DMS79 (cell line): ENCODE data around the gene RAET1E.
"Not testable (repeated sequence)": the region's sequence is repeated elsewhere in the genome, so short reads cannot be mapped to it uniquely, and the experiment has no call there.

ENCODE experiments used
- DNase-seq: peaks from one replicate; lab custom pipeline; 2025; lab: John Stamatoyannopoulos, UW

Gene RAET1E

DNA sequence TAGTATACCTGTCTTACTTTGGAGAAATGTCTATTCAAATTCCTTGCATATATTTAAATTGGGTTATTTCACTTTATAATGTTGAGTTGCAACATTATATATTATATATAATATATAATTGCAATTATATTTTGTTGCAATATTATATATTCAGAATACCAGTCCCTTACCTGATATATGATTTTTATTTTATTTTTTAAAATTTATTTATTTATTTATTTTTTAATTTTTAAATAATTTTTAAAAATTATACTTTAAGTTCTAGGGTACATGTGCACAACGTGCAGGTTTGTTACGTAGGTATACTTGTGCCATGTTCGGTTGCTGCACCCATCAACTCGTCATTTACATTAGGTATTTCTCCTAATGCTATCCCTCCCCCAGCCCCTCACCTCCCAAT is 29.1 kb upstream of the RAET1E start:
- not testable (repeated sequence) for DNase-seq

DNA sequence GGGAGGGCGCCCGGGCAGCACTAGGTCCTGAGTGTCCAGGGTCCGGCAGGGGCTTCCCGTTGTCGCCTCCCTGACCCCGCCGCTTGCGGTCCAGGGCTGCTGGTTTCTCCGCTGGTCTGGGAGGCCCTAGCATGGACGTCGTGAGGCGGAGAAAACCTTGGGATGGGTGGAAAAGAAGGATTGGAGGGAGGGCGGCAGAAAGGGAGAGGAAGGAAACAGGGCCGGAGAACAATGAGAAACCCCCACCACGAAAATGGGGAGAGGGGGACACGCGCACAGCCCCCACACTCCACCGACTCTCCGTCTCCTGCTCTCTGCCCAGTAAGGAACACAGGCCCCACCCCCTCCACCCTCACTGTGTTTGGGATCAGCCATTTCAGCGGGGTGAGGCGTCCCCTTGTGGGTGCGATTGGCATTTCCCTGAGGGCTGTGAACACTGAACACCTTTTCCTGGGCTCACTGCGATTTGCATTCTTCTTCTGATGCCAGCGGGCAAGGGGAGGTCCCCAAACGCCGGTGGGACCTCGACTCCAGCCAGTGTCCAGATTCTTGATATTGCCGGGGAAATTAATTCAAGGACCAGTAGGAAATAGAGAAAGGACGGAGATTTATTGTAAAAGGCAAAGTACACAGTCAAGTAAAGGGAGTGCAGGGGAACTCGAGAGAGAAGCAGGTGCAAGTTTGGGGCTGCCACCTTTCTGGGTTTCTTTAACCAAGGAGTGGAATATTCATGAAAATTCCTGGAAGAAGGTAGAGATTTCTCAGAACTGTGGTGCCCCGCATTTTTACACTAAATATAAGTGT is 28.3 kb upstream of the RAET1E start:
- DNase-seq = peak; percentile 14

DNA sequence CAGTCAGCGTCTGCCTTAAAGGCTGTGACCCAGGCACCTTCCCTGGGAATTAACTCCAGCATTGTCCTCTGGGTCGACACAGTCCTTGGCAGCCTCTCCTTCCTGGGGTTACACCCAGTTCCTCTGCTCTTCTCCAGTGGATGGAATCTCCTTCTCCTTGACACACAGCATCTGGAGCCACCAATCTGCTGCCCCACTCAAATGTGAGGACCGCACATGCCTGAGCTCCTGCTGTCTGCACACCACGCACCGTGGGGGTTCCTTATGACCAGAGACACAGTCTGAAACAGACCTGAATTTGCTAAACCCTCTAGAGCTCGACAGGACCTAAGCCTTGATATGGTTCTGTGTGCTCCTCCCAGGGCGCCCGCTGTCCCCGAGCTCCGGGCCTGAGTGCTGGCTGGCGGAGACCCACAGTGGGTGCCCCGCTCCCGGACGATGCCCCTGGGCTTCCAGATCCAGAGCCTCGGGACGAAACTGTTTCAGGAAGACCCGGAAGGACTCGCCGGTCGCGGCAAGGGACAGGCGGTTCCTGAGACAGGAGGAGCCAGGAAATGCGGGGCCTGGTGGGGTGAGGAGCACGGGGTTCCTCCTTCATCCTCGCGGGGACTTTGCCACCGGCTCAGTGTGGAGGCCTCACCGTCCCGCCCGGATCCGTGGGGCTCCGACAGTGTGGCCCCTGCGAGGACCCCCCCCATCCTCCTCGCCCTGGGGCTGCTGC is 27.5 kb upstream of the RAET1E start:
- no peak for DNase-seq

DNA sequence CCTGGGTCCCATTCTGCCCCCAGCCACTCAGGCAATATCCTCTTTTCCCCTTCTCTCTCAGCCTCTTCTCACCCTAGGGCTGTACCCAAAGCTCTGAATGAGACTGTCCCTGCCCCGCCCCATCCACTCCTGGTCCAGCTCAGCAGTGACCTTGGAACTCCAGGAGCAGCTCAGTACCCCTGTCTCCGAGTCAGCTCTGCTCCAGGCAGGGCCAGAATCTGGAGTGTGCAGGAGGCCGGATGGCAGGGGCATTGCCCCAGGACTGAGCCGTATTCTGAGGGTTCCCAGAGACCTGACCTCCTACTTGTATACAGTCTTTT is 27.0 kb upstream of the RAET1E start:
- no peak for DNase-seq

DNA sequence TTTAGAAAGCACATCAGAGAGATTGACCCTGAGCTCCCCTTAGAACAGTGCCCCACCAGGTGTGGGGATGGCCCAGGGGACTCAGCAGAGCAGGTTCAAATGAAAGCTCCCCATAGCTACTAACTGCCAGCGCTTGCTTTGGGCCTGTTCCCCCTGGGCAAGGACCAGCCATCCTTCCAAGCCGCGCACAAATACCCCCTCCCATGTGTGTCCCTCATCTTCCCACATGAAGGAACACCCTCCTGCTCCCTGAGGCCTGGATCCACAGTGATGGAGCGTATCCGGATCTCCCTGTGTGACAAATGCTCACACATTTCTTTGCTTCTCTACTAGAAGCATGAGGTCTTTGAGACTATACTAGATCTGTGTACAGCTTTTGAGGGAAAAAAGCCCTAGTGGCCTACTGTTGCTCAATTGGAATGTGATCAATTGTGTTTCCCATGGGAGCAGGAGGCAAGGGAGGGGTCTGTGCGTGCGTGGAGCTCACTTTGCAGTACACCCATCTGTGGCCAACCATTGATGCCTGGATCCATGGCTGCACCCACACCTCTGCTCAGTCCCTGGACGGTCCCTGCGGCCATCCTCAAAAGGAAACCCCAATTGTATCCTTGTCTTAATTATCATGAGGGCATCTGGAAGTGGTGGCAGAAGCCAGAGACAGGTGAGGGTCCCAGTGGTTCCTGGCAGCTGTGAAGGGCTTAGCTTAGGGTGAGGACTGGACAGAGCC is 26.5 kb upstream of the RAET1E start:
- DNase-seq = no peak

DNA sequence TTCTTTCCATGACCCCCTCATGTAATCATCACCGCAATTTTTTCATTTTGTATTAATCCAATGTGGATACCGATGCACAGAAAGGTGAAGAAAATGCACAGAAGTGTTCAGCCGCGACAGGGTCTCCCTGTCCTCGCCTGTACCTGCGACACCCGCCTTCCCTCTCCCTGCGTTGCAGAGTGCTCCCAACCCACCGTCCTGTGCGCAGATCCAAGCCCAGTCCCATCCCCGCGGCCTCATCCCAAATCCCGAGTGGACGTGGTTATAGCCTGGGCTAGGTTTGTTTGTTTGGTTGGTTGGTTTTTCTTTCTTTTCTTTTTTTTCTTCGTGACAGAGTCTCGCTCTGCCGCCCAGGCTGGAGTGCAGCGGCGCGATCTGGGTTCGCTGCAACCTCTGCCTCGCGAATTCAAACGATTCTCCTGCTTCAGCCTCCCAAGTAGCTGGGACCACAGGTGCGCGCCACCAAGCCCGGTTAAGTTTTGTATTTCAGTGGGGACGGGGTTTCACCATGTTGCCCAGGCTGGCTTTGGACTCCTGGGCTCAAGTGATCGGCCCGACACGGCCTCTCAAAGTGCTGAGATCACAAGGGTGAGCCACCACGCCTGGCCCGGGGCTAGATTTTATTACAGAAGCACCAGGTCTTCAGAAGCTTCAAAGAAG is 25.5 kb upstream of the RAET1E start:
- DNase-seq = no peak

DNA sequence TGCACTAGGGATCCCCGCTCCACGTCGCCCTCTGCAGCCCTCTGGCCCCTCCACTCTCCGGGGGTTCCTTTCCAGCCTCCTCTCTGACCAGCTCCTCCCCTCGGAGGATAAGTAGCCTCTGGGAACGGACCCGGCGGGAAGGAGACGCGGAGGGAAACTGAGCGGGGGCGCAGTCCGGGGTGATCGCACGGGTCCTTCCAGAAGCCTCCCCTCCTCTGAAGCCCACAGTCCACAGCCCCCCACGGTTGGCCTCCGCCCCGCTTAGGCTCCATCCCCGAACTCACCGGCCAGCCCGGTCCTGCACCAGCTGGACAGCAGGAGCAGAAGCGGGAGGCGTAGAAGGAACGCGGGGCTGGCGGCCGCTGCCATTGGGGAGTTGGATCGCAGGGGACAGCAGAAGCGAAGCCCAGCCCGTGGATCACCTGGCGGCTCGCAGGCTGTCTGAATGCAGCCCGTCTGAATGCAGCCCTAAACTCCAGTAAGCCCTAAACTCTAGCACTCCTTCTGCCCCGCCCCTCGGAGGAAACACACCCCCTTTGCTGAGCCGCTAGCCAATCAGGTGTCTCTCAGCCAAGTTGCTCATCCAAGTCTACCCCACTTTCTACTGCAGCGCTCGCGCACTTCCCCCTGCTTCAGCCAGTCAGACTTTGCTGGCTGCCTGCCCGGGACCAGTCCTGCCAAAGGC is 24.9 kb upstream of the RAET1E start, which contains the start of gene RAET1G:
Gene RAET1G, minus strand, starts transcription at position 480 of the 685 bp plus-strand sequence. Its CDS starts 111 bp downstream, at position 369.
- peak; percentile 9 for DNase-seq

DNA sequence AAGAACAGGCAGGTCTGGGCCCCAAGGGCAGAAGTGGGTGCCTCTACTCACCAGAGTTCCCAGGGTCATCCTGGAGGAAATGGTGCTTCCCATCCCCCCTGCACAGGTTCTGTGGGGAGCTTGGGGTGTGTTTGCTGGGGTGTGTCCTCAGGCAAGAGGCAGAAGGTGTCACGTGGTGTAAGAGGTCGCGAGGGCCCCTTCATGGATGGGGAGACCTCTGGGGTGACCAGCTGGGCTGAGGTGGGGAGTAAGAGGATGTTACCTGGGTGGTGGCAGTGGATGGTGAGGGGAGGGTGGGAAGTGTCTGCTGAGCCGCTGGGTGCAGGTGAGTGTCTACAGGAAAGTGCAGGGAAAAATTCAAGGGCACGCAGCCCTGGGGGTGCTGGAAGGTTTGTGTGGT is 24.2 kb upstream of the RAET1E start:
- DNase-seq = not testable (repeated sequence)

DNA sequence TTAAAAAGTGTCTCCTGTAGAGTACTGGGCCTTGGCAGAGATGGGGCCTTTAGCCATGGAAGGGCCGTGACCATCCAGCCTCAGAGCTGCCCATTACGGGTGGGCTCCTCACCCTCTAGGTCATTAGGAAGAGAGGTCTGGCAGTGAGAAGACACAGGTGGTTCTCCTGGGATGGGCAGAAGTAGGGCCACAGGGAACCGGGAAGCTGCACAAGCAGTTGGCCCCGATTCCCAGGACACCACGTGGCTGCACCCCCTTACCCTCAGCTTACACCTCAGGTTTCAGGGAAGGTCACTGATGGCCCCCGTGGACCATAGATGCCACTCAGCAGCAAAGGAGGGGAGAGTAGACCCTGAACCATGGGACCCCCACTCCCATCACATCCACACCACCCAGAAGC is 23.4 kb upstream of the RAET1E start:
- DNase-seq = no peak

DNA sequence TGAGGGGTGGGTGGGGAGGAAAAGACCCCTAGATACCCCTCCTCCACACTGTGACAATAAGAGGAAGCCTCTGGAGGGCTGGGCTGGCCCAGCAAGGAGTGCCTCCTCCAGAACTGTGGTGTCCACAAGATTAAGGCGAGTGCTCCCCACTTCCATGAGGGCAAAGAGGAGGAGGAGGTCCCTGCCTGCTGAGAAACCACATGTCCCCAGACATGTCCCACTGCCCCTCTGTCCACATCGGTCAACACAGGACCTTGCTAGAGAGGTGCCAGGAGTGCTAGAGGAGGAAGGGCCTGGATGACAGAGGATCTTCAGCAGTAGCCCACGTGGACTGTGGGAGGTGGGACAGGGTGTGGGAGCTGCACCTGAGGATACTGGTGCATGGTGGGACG is 21.9 kb upstream of the RAET1E start:
- no peak for DNase-seq

DNA sequence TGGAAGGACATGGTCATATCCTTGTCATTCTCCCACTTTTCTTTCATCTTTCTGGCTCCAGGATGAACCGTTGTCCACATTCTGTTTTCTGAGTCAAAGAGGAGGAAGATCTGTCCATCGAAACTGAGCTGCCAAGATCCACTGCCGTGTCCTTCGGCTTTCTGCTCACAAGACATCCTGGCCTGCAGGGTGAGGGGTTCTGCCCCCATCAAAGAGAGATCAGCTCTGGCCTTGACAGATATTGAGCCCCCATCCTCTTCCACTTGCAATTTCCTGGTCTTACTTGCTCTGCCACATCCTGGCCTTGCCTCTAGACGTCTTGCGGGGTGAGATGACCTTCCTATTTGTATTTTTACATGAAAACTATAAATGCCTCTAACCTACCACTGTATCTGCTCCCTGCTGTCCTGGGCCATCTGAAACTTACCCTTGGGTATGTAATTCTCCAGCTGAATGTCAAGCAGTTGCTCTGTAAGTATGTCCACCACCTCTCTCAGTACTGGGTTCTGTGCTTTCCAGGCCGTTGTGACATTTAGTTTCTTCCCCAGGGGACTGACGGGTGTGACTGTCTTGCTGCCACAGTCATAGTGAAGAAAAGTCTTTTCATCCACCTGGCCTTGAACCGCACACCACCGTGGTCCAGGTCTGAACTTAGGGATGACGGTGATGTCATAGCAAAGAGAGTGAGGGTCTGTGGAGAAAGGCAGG is 21.4 kb upstream of the RAET1E start:
- DNase-seq = not testable (repeated sequence)

DNA sequence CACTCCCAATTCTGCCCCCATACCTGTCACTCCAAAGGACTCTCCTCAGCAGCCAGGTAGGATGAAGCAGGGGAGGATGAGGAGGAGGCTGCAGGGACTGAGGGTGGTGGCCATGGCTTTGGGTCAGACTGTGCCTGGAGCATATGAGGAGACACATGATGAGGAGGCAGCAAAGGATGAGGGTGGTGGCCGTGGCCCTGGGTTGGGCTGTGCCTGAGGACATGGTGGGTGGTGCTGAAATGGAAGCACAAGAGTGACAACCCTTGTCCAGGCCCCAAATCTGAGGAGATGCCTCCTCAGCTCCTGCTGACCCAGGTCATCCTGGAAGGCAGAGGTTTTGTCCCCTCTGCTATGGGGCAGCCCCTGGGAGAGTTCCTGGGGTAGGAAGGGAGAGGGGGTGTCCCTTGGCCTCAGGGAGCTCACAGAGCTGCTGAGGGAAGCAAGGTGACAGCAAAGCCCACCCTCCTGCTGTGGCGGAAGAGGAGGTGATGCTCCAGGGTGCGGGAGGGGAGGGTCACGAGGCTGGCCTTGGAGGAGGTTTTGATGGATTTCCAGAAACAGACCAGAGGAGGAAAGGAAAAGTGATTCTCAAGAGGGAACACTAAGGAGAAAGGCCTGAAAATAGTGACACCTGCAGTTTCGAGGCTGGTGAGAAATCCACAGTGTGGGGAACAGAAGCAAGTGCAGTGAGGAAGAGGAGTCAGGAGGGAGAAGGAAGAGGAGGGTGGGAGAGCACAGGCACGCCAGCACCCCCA is 20.4 kb upstream of the RAET1E start:
- DNase-seq = no peak

DNA sequence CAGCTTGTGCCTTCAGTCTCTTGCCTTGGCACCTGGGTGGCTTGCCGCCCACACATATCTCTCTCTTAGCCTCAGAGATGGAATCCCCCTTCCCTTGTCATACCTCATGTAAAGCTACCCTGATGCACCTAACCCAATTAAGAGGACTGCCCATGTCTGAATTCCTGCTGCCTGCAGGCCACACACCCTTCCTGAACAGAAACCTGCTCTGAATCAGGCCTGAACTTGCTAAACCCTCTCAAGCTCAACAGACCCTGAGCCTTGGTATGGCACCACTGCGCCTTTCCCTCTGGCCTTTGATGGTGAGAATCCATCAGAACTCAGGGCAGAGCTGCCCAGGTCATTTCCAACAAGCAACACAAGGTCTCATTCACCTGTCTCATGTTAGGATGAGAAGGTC is 19.8 kb upstream of the RAET1E start:
- no peak for DNase-seq

DNA sequence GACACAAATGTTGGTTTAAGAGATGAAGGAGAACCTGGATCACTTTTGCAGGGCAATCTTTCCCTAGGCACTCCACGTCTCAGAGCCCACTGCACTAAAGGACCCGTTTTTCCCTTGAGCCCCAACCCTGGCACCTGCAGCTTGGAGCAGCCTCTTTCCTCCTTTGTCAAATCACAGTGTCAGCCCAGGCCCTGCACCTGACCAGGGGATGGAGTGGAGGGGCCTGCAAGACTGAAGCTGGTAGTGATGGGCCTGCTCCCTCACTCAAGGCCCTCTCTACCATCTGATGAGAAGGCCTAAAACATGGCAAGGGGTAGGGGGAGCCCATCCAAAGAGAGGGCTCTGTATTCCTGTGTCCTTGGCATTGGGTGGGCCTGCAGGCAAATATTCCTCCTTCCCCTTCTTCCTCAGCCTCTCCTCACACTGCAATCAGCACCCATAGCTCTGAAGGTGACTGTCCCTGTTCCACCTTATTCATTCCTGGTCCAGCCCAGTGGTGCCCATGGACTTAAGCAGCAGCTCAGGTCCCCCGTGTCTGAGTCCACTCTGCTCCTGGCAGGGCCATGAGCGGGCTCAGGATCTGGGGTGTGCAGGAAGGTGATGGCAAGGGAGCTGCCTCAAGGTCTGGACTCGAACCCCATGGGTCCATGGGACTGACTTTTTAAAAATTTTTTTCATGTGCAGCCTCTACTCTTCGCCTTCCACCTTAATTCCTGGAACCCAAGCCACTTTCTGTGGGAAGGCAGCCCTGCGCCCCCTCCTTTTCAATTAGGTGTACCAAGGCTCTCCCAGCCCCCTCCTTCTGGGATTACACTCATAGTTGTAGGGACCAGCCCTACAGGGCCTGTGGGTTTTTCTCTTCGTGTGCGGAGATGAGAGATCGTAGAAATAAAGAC is 18.3 kb upstream of the RAET1E start:
- no peak for DNase-seq

DNA sequence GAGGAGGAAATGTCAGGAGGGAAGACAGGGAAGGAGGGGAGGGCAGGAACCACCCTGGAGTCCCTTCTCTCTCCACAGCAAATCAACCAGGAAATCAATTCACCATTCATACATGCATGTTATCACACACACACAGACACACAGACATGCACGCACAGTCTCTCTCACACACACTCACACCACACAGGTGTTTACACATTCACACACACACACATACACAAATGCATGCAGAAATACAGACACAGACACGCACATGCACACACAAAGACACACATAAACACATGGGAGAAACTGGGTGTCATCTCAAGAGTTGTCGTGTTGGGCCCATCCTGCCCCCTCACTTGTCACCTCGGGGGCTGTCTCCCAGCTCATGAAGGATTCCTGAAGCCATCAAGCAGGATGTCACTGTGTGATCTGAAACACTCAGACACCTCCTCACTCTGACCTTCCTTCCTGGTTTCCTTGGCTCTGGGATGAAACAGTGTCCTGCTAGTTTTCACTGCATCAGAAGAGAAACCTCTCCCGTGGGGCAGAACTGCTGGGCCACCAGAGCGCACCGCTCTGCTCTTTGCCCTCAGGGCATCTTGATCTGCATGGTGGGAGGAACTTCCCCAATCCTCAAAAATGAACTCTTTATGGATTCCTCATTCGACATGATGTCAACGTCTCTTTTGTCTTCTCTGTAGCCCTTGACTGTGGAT is 15.8 kb upstream of the RAET1E start:
- no peak for DNase-seq

DNA sequence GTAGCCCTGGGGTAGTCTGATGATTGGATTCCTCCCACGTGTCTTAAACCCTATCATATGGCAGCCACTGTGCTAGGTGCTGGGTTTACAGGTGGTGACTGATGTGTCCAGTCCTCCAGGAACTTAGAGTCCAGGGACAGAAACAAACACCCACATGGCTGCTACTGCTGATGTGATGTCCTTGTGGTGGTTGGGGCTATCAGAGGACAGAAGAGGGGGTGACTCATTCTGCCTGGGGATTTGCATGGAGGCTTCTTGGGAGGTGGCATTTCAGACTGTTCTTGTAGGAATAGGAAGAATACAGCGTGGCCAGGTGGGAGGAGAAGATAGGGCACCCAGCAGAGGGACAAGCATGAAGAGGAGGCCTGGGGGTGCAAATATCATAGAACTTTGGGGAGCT is 15.2 kb upstream of the RAET1E start:
- DNase-seq = no peak

DNA sequence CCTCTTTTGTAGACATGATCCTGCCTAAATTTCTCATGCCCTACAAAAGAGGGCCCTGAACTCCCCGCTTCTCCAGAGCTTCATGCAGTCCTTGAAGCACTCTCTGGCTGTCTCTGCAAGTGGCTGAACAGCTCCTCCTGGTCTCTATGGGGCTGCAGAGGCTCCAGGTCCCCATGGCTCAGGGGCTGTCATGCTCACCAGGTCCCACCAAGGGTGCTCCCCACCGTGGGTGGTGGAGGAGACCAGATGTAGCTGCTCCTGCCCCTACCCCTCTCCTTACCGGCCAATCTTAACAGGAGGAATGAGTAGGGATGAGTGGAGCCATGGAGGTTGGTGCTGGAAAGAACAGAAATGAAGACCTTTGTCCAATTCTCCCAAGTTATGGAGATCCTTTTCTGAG is 14.8 kb upstream of the RAET1E start:
- not testable (repeated sequence) for DNase-seq

DNA sequence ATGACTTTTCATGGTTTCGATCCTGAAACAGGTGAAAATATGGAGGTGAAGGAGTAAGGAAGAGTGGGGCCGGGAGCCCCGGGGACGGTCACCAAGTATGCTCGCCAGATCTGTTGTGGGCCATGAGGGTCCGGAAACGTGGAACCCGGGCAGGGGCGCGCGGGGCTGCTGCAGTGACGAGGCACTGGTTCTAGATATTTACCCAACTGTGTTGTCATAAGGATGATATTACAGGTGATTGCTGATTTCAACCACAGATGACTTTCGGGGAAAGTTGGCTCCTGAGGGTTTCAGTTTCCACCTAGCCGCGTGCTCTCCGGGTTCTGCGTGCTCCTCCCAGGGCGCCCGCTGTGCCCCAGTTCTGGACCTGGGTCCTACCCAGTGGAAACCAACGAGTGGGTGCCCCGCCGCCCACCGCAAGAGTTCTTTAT is 12.8 kb upstream of the RAET1E start:
- DNase-seq = no peak
